ENCODE data around the gene GSAP.
"Not testable (repeated sequence)": the region's sequence is repeated elsewhere in the genome, so short reads cannot be mapped to it uniquely, and the experiment has no call there.

Gene GSAP

GRCh38 chr7:77454802-77455201 lies 38.7 kb upstream of the GSAP start:
- no peaks in the 10 kb centered on the region for H3K9me3 ChIP-seq (replicated peaks; ENCODE audit: low read length)
- H3K27me3 ChIP-seq (ENCODE audit: control insufficient read depth, insufficient read depth, low read length) = no peaks in the 10 kb centered on the region
- H3K4me2 ChIP-seq (ENCODE audit: low read length) = peak overlapping the region; percentile 62
- H3K4me1 ChIP-seq (ENCODE audit: control insufficient read depth, insufficient read depth, low read length) = peaks cover 61% of the 10 kb centered on the region
- H3K36me3 ChIP-seq (ENCODE audit: insufficient read depth, low read length) = no peaks in the 10 kb centered on the region
- H3K9ac ChIP-seq (ENCODE audit: low read depth, low read length) = peak overlapping the region; percentile 29
- H3K4me3 ChIP-seq (ENCODE audit: low read length) = peak overlapping the region; percentile 4

GRCh38 chr7:77453531-77453930 lies 37.4 kb upstream of the GSAP start:
- Histone ChIP-seq H3K9me3 (replicated peaks; ENCODE audit: low read length) (no peaks in the 10 kb centered on the region), H3K4me3 (ENCODE audit: low read length) (no peak overlapping the region), H3K36me3 (ENCODE audit: insufficient read depth, low read length) (no peaks in the 10 kb centered on the region), H3K27me3 (ENCODE audit: control insufficient read depth, insufficient read depth, low read length) (no peaks in the 10 kb centered on the region), H3K9ac (ENCODE audit: low read depth, low read length) (peak overlapping the region; percentile 23), H3K4me2 (ENCODE audit: low read length) (peak overlapping the region; percentile 62), H3K4me1 (ENCODE audit: control insufficient read depth, insufficient read depth, low read length) (peaks cover 63% of the 10 kb centered on the region)

GRCh38 chr7:77451950-77452349 lies 35.8 kb upstream of the GSAP start:
- H3K9me3 ChIP-seq (replicated peaks; ENCODE audit: low read length); H3K9ac ChIP-seq (ENCODE audit: low read depth, low read length); H3K4me2 ChIP-seq (ENCODE audit: low read length); H3K27me3 ChIP-seq (ENCODE audit: control insufficient read depth, insufficient read depth, low read length); H3K36me3 ChIP-seq (ENCODE audit: insufficient read depth, low read length); H3K4me3 ChIP-seq (ENCODE audit: low read length): not testable (repeated sequence)
- H3K4me1 ChIP-seq (ENCODE audit: control insufficient read depth, insufficient read depth, low read length) = peaks cover 69% of the 10 kb centered on the region

- no peak overlapping the region for H3K4me3 ChIP-seq (ENCODE audit: low read length)
- H3K9me3 ChIP-seq (replicated peaks; ENCODE audit: low read length) = no peaks in the 10 kb centered on the region
- peak overlapping the region; percentile 23 for H3K4me2 ChIP-seq (ENCODE audit: low read length)
- no peaks in the 10 kb centered on the region for H3K36me3 ChIP-seq (ENCODE audit: insufficient read depth, low read length)
- no peaks in the 10 kb centered on the region for H3K27me3 ChIP-seq (ENCODE audit: control insufficient read depth, insufficient read depth, low read length)
- H3K4me1 ChIP-seq (ENCODE audit: control insufficient read depth, insufficient read depth, low read length) = peaks cover 63% of the 10 kb centered on the region
- H3K9ac ChIP-seq (ENCODE audit: low read depth, low read length) = peak overlapping the region; percentile 16
These were observed 34.5 kb upstream of the GSAP start for GRCh38 chr7:77450613-77451012.

GRCh38 chr7:77450054-77450453 lies 33.9 kb upstream of the GSAP start:
- Histone ChIP-seq H3K36me3 (ENCODE audit: insufficient read depth, low read length) (no peaks in the 10 kb centered on the region), H3K9me3 (replicated peaks; ENCODE audit: low read length) (no peaks in the 10 kb centered on the region), H3K9ac (ENCODE audit: low read depth, low read length) (peak overlapping the region; percentile 16), H3K4me2 (ENCODE audit: low read length) (peak overlapping the region; percentile 23), H3K4me1 (ENCODE audit: control insufficient read depth, insufficient read depth, low read length) (peaks cover 59% of the 10 kb centered on the region), H3K4me3 (ENCODE audit: low read length) (no peak overlapping the region), H3K27me3 (ENCODE audit: control insufficient read depth, insufficient read depth, low read length) (no peaks in the 10 kb centered on the region)

GRCh38 chr7:77447616-77448015 lies 31.5 kb upstream of the GSAP start:
- Histone ChIP-seq H3K27me3 (ENCODE audit: control insufficient read depth, insufficient read depth, low read length) (no peaks in the 10 kb centered on the region), H3K9me3 (replicated peaks; ENCODE audit: low read length) (no peaks in the 10 kb centered on the region), H3K4me2 (ENCODE audit: low read length) (no peak overlapping the region), H3K36me3 (ENCODE audit: insufficient read depth, low read length) (no peaks in the 10 kb centered on the region), H3K4me1 (ENCODE audit: control insufficient read depth, insufficient read depth, low read length) (peaks cover 57% of the 10 kb centered on the region), H3K9ac (ENCODE audit: low read depth, low read length) (no peak overlapping the region), H3K4me3 (ENCODE audit: low read length) (no peak overlapping the region)

GRCh38 chr7:77444123-77444522 lies 28.0 kb upstream of the GSAP start:
- Histone ChIP-seq H3K4me2 (ENCODE audit: low read length) (peak overlapping the region; percentile 66), H3K36me3 (ENCODE audit: insufficient read depth, low read length) (no peaks in the 10 kb centered on the region), H3K9me3 (replicated peaks; ENCODE audit: low read length) (no peaks in the 10 kb centered on the region), H3K4me3 (ENCODE audit: low read length) (peak overlapping the region; percentile 38), H3K27me3 (ENCODE audit: control insufficient read depth, insufficient read depth, low read length) (no peaks in the 10 kb centered on the region), H3K9ac (ENCODE audit: low read depth, low read length) (peak overlapping the region; percentile 83), H3K4me1 (ENCODE audit: control insufficient read depth, insufficient read depth, low read length) (peaks cover 70% of the 10 kb centered on the region)

GRCh38 chr7:77443042-77443441 lies 26.9 kb upstream of the GSAP start:
- no peaks in the 10 kb centered on the region for H3K36me3 ChIP-seq (ENCODE audit: insufficient read depth, low read length)
- H3K27me3 ChIP-seq (ENCODE audit: control insufficient read depth, insufficient read depth, low read length) = no peaks in the 10 kb centered on the region
- H3K9me3 ChIP-seq (replicated peaks; ENCODE audit: low read length) = no peaks in the 10 kb centered on the region
- peaks cover 70% of the 10 kb centered on the region for H3K4me1 ChIP-seq (ENCODE audit: control insufficient read depth, insufficient read depth, low read length)
- peak overlapping the region; percentile 49 for H3K4me2 ChIP-seq (ENCODE audit: low read length)
- H3K4me3 ChIP-seq (ENCODE audit: low read length) = peak overlapping the region; percentile 30
- peak overlapping the region; percentile 69 for H3K9ac ChIP-seq (ENCODE audit: low read depth, low read length)

- H3K9me3 ChIP-seq (replicated peaks; ENCODE audit: low read length) = no peaks in the 10 kb centered on the region
- no peaks in the 10 kb centered on the region for H3K27me3 ChIP-seq (ENCODE audit: control insufficient read depth, insufficient read depth, low read length)
- peak overlapping the region; percentile 71 for H3K9ac ChIP-seq (ENCODE audit: low read depth, low read length)
- H3K4me2 ChIP-seq (ENCODE audit: low read length) = peak overlapping the region; percentile 63
- H3K36me3 ChIP-seq (ENCODE audit: insufficient read depth, low read length) = no peaks in the 10 kb centered on the region
- peak overlapping the region; percentile 30 for H3K4me3 ChIP-seq (ENCODE audit: low read length)
- H3K4me1 ChIP-seq (ENCODE audit: control insufficient read depth, insufficient read depth, low read length) = peaks cover 67% of the 10 kb centered on the region
These were observed 26.5 kb upstream of the GSAP start for GRCh38 chr7:77442636-77443035.

GRCh38 chr7:77441046-77441445 lies 24.9 kb upstream of the GSAP start:
- H3K9ac ChIP-seq (ENCODE audit: low read depth, low read length) = no peak overlapping the region
- H3K4me2 ChIP-seq (ENCODE audit: low read length) = no peak overlapping the region
- H3K36me3 ChIP-seq (ENCODE audit: insufficient read depth, low read length) = no peaks in the 10 kb centered on the region
- peaks cover 52% of the 10 kb centered on the region for H3K4me1 ChIP-seq (ENCODE audit: control insufficient read depth, insufficient read depth, low read length)
- H3K27me3 ChIP-seq (ENCODE audit: control insufficient read depth, insufficient read depth, low read length) = no peaks in the 10 kb centered on the region
- H3K4me3 ChIP-seq (ENCODE audit: low read length) = no peak overlapping the region
- no peaks in the 10 kb centered on the region for H3K9me3 ChIP-seq (replicated peaks; ENCODE audit: low read length)

- Histone ChIP-seq H3K9me3 (replicated peaks; ENCODE audit: low read length) (no peaks in the 10 kb centered on the region), H3K4me3 (ENCODE audit: low read length) (no peak overlapping the region), H3K4me2 (ENCODE audit: low read length) (no peak overlapping the region), H3K27me3 (ENCODE audit: control insufficient read depth, insufficient read depth, low read length) (no peaks in the 10 kb centered on the region), H3K4me1 (ENCODE audit: control insufficient read depth, insufficient read depth, low read length) (peaks cover 49% of the 10 kb centered on the region), H3K36me3 (ENCODE audit: insufficient read depth, low read length) (no peaks in the 10 kb centered on the region), H3K9ac (ENCODE audit: low read depth, low read length) (peak overlapping the region; percentile 26)
These were observed 23.4 kb upstream of the GSAP start for GRCh38 chr7:77439572-77439971.

GRCh38 chr7:77438131-77438530 lies 22.0 kb upstream of the GSAP start:
- H3K27me3 ChIP-seq (ENCODE audit: control insufficient read depth, insufficient read depth, low read length) = no peaks in the 10 kb centered on the region
- no peaks in the 10 kb centered on the region for H3K9me3 ChIP-seq (replicated peaks; ENCODE audit: low read length)
- no peak overlapping the region for H3K4me3 ChIP-seq (ENCODE audit: low read length)
- H3K36me3 ChIP-seq (ENCODE audit: insufficient read depth, low read length) = no peaks in the 10 kb centered on the region
- H3K4me2 ChIP-seq (ENCODE audit: low read length) = no peak overlapping the region
- no peak overlapping the region for H3K9ac ChIP-seq (ENCODE audit: low read depth, low read length)
- peaks cover 34% of the 10 kb centered on the region for H3K4me1 ChIP-seq (ENCODE audit: control insufficient read depth, insufficient read depth, low read length)
